Cardiac muscle cell (in vitro differentiated cells and primary cell): ENCODE measurements around the gene SRSF12. TPM values are rescaled to one million over a fixed set of nuclear protein-coding genes. Genes with fewer than 3 reads are reported as not detected.

Experiments
- DNase-seq, 2 donors: peaks; one replicate each; pipeline versions ENCODE4 v3.0.0 to v3.0.0-alpha.2; 2010 to 2017; ENCODE audit warnings: low read depth in 1 of 2, low spot score in 1 of 2
- H3K27ac ChIP-seq: fragments of 200-600 bp; sonication (generic); 2 replicates; pipeline ENCODE4 v1.5.1; 2016
- H3K27me3 ChIP-seq: fragments of 200-600 bp; sonication (generic); 2 replicates; pipeline ENCODE4 v1.6.0; 2016; ENCODE audit warnings: control low read depth
- H3K36me3 ChIP-seq: fragments of 200-600 bp; sonication (generic); 2 replicates; pipeline ENCODE4 v1.5.1; 2016; ENCODE audit warnings: control low read depth
- H3K4me1 ChIP-seq: fragments of 200-600 bp; sonication (generic); 2 replicates; pipeline ENCODE4 v1.8.1; 2017; ENCODE audit warnings: low read depth, mild to moderate bottlenecking, mixed run types
- H3K4me3 ChIP-seq: fragments of 200-600 bp; sonication (generic); 2 replicates; pipeline ENCODE4 v1.5.1; 2016; ENCODE audit warnings: mild to moderate bottlenecking
- H3K9me3 ChIP-seq: fragments of 200-600 bp; sonication (generic); 2 replicates; pipeline ENCODE4 v1.5.1; 2017; ENCODE audit warnings: low read depth, mild to moderate bottlenecking, control low read depth
- polyA plus RNA-seq: library from polyadenylated mRNA; unstranded; fragments of >200 nt; fragmentation: Nextera tagmentation; extraction: Ambion mirVana; gene quantifications from 2 replicates; pipeline ENCODE4 v1.2.1, GENCODE V29; 2016
- total RNA-seq: library from RNA; depleted of rRNA; stranded (reverse); fragments of >200 nt; gene quantifications from 2 replicates; pipeline ENCODE4 v1.2.3, GENCODE V29; 2016
- TF ChIP-seq, protein P1 (sequence below): IDR thresholded peaks from 2 replicates; pipeline ENCODE4 v1.5.1; 2012; ENCODE audit warnings: low read depth, mild to moderate bottlenecking, low read length

SRSF12 gene
- total RNA-seq: 4.1 and 5.1 TPM in 2 replicates
- 7.0 and 9.9 TPM in 2 replicates for polyA plus RNA-seq

DNA sequence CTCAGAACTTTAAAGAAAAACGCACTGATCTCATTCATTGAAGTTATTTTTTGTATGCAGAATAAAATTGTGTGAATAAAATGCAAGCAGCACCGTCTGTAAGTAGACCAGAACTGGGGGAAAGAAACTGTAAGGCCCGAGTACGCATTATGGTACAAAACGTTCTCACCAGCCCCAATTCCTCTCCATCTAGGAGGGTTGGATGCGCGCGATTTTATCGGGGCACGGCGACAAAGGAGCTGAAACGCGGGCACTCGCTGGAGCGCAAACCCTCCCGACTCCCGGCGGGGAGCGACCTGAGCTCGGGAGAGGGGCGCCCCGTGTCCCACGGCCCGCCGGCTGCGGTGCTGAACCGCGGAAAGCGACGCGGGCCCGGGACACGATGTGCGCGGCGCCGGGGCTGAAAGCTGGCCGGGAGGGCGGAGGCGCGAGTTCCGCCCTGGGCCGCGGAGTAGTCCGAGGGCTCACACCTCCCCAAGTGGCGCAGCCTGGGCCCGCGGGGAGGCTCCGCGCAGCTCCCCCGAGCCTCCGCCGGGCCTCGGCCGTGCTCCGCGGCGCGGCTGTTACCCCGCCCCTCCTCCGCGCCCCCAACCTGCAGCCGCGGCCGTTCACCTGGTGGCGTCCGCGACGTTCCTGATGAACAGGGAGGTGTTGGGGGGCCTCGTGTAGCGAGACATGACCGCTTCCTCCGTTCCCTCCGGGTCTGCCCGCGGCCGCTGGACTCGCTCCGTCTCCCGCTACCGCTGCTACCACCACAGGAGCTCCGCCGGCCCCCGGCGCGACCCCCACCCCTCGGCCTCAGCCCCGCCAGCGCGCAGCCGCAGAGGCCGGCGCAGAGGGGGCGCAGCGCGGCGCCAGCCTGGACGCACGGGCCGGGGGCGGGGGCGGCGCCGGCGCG lies at the start of gene SRSF12:
Gene SRSF12 (minus strand): TSS at position 861 of the 898 bp plus-strand sequence. CDS start 184 bp downstream, at position 677.
- H3K36me3 ChIP-seq: no peaks in the 10 kb centered on the region
- peak within 1 kb of the TSS; percentile 18 for H3K27ac ChIP-seq
- H3K27me3 ChIP-seq: no peaks in the 10 kb centered on the region
- TF ChIP-seq, protein P1, sequence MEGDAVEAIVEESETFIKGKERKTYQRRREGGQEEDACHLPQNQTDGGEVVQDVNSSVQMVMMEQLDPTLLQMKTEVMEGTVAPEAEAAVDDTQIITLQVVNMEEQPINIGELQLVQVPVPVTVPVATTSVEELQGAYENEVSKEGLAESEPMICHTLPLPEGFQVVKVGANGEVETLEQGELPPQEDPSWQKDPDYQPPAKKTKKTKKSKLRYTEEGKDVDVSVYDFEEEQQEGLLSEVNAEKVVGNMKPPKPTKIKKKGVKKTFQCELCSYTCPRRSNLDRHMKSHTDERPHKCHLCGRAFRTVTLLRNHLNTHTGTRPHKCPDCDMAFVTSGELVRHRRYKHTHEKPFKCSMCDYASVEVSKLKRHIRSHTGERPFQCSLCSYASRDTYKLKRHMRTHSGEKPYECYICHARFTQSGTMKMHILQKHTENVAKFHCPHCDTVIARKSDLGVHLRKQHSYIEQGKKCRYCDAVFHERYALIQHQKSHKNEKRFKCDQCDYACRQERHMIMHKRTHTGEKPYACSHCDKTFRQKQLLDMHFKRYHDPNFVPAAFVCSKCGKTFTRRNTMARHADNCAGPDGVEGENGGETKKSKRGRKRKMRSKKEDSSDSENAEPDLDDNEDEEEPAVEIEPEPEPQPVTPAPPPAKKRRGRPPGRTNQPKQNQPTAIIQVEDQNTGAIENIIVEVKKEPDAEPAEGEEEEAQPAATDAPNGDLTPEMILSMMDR: no peak
- H3K4me3 ChIP-seq: peak within 1 kb of the TSS; percentile 91
- no peaks in the 10 kb centered on the region for H3K9me3 ChIP-seq
- DNase-seq: peak; percentile 65 to 73
- peaks cover 4% of the 10 kb centered on the region for H3K4me1 ChIP-seq

DNA sequence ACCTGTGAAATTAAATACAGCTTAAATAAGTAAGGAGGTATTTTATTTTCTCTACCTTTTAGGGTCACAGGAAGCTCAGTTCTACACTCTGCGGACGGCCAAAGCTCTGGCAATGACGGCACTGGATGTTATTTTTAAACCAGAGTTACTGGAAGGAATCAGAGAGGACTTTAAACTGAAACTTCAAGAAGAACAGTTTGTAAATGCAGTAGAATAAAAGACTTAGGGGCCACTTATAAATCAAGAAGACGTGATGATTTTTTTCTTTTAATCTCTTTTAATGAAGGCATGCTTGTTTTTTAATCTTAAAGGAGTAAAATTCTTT lies 44.1 kb upstream of the SRSF12 start:
- no peak overlapping the region for H3K4me3 ChIP-seq
- peaks cover 8% of the 10 kb centered on the region for H3K36me3 ChIP-seq
- peak; percentile 8 to 33 for DNase-seq
- H3K27ac ChIP-seq: peak overlapping the region; percentile 90
- H3K9me3 ChIP-seq: no peaks in the 10 kb centered on the region
- TF ChIP-seq, protein P1: no peak
- H3K4me1 ChIP-seq: peaks cover 7% of the 10 kb centered on the region
- no peaks in the 10 kb centered on the region for H3K27me3 ChIP-seq

DNA sequence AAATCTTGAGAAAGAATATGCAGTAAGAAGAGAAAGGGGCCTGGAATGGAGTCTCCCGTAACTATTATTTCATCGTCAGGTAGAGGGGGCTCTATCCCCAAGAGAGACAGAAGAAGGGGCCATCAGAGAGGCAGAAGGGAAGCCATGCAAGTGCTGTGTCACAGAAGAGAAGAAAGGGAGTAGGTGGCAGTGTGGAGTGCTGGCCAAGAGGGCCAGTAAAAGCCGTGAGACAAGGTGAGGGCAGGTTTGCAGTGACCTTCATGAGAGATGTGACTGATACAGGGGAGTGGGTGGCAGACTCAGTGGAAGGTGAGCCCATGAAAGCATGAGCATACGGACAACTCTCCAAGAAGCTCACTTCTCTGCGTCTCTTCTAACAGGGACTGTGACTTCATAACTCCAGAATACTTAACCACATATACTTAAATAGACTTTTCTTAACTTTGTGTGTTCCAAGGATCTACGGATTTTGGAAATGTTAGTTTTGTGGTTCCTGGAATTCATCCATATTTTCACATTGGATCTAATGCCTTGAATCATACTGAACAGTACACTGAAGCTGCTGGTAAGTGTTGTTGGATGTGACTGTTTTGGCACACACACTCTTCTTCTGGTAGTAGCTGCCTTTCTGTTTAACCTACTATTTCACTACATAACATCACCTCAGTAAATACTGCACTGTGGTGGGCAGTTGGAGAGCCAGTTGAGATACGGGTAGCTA lies 43.6 kb upstream of the SRSF12 start:
- Histone ChIP-seq H3K4me1 (peaks cover 7% of the 10 kb centered on the region), H3K9me3 (no peaks in the 10 kb centered on the region), H3K27me3 (no peaks in the 10 kb centered on the region), H3K27ac (peak overlapping the region; percentile 90), H3K4me3 (no peak overlapping the region), H3K36me3 (peaks cover 8% of the 10 kb centered on the region)
- TF ChIP-seq, protein P1: no peak
- peak in 1 of 2 donors; percentile 27 for DNase-seq

DNA sequence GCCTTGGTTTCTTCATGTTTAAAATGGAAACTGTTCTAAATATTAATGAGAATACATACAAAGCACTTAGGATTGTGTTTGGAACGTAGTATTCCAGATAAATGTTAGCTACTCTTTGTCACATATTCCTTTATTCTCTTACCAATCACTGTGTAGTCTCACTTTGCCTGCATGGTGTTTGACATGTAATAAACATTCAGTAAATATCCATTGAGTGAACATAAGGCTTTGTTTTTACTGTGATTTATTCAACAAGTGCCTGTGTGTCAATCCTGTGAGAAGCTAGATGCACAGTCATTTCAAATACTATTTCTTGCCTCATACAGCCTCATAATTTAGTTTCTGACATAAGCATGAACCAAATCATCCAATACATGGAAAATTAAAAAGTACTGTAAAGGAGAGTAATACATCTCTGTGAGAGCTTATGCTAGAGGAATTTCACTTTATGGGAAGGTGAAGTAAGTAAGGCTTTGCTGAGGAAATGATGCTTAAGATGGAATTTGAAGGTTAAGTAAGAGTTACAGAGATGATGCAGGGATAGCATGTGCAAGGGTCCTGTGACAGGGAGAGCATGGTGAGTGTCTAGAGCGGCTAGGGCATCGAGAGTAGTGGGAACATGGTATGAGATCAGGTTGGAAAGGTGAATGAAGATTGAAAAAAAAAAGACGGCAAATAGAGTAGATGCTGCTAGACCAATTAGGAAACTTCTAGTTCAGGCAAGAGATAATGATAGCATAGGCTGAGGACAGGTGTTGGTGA lies 42.6 kb upstream of the SRSF12 start:
- no peak for DNase-seq

DNA sequence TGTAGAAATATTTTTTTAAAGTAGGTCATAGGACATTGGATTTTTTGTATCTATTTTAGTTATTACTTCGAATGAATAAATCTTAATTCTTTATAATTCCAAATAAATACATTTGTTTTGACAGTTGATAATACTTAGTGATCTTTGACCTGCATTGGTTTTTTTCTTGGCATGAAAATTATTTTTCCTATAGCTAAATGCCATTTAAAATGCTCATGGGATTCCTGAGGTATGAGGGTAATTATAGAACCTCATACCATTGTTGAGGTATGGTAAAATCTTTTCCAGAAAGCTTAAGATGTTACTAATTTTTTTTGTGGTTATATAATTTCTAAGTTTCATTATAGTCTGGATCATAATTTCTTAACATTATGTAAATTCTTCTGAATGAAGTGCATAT lies 36.3 kb upstream of the SRSF12 start:
- no peak for DNase-seq
- Histone ChIP-seq H3K4me1 (peaks cover 3% of the 10 kb centered on the region), H3K36me3 (no peaks in the 10 kb centered on the region), H3K27ac (no peak overlapping the region), H3K4me3 (no peak overlapping the region), H3K27me3 (no peaks in the 10 kb centered on the region), H3K9me3 (no peaks in the 10 kb centered on the region)
- TF ChIP-seq, protein P1: no peak

More for the DNA sequence above, 42.6 kb upstream of the SRSF12 start:
- TF ChIP-seq, protein P1: no peak
- no peak overlapping the region for H3K4me3 ChIP-seq
- peaks cover 6% of the 10 kb centered on the region for H3K36me3 ChIP-seq
- H3K9me3 ChIP-seq: no peaks in the 10 kb centered on the region
- H3K27ac ChIP-seq: no peak overlapping the region
- peaks cover 7% of the 10 kb centered on the region for H3K4me1 ChIP-seq
- no peaks in the 10 kb centered on the region for H3K27me3 ChIP-seq
